Loucy (cell line): ENCODE measurements around the gene DTWD1.
"Not testable (repeated sequence)": the region's sequence is repeated elsewhere in the genome, so short reads cannot be mapped to it uniquely, and the experiment has no call there.

ENCODE experiments used
- H2AFZ ChIP-seq: fragments of 200-600 bp; sonication (generic); 2 replicates; pipeline ENCODE4 v1.6.0; 2016; ENCODE audit warnings: antibody characterized with exemption, mild to moderate bottlenecking, low read length, moderate library complexity
- H3F3A ChIP-seq: fragments of 200-600 bp; 2 replicates; pipeline ENCODE4 v1.6.0; 2016; ENCODE audit warnings: antibody characterized with exemption, low read depth, mild to moderate bottlenecking
- H3K27me3 ChIP-seq: fragments of 200-600 bp; sonication (generic); 2 replicates; pipeline ENCODE4 v1.6.1; 2014; ENCODE audit warnings: low read length, mild to moderate bottlenecking; ENCODE audit not compliant: insufficient read depth, poor library complexity, severe bottlenecking
- H3K36me3 ChIP-seq: fragments of 200-600 bp; sonication (generic); 2 replicates; pipeline ENCODE4 v1.6.1; 2016; ENCODE audit warnings: low read length; ENCODE audit not compliant: insufficient read depth
- H3K4me1 ChIP-seq: fragments of 200-600 bp; sonication (generic); 2 replicates; pipeline ENCODE4 v1.5.1; 2014; ENCODE audit warnings: low read length, mild to moderate bottlenecking; ENCODE audit not compliant: insufficient read depth, poor library complexity, severe bottlenecking
- H3K4me2 ChIP-seq: fragments of 200-600 bp; sonication (generic); 2 replicates; pipeline ENCODE4 v1.6.0; 2014; ENCODE audit warnings: antibody characterized with exemption, low read length, low read depth, mild to moderate bottlenecking; ENCODE audit not compliant: poor library complexity, severe bottlenecking
- H3K4me3 ChIP-seq: fragments of 200-600 bp; sonication (generic); 2 replicates; pipeline ENCODE4 v1.5.1; 2014; ENCODE audit warnings: low read length, mild to moderate bottlenecking, mixed read lengths; ENCODE audit not compliant: poor library complexity, severe bottlenecking
- H3K79me2 ChIP-seq: fragments of 200-600 bp; sonication (generic); 2 replicates; pipeline ENCODE4 v1.6.1; 2014; ENCODE audit warnings: low read length; ENCODE audit not compliant: insufficient read depth
- H3K9ac ChIP-seq: fragments of 200-600 bp; sonication (generic); 2 replicates; pipeline ENCODE4 v1.6.0; 2014; ENCODE audit warnings: mild to moderate bottlenecking, low read depth, low read length, moderate library complexity; ENCODE audit not compliant: poor library complexity, severe bottlenecking
- H3K9me2 ChIP-seq: fragments of 200-600 bp; sonication (generic); replicated peaks from 2 replicates; pipeline ENCODE4 v1.6.1; 2016; ENCODE audit warnings: low read depth, low read length, mixed read lengths
- H3K9me3 ChIP-seq: fragments of 200-600 bp; sonication (generic); 2 replicates; pipeline ENCODE4 v1.6.1; 2014; ENCODE audit warnings: mild to moderate bottlenecking, antibody characterized with exemption, low read length, low read depth; ENCODE audit not compliant: insufficient read depth
- H4K20me1 ChIP-seq: fragments of 200-600 bp; sonication (generic); 2 replicates; pipeline ENCODE4 v1.6.0; 2014; ENCODE audit warnings: antibody characterized with exemption, low read length, mild to moderate bottlenecking; ENCODE audit not compliant: insufficient read depth, poor library complexity, severe bottlenecking
- EZH2phosphoT487 ChIP-seq: fragments of 200-600 bp; IDR thresholded peaks from 2 replicates; pipeline ENCODE4 v1.6.1; 2018; ENCODE audit warnings: antibody characterized with exemption, mild to moderate bottlenecking, moderate library complexity, borderline replicate concordance
- TF ChIP-seq, protein P1 (sequence below): fragments of 200-600 bp; sonication (generic); conservative IDR thresholded peaks from 2 replicates; pipeline ENCODE4 v1.5.1; 2014; ENCODE audit warnings: mild to moderate bottlenecking, antibody characterized with exemption, low read length

The DTWD1 gene, protein sequence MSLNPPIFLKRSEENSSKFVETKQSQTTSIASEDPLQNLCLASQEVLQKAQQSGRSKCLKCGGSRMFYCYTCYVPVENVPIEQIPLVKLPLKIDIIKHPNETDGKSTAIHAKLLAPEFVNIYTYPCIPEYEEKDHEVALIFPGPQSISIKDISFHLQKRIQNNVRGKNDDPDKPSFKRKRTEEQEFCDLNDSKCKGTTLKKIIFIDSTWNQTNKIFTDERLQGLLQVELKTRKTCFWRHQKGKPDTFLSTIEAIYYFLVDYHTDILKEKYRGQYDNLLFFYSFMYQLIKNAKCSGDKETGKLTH

DNA sequence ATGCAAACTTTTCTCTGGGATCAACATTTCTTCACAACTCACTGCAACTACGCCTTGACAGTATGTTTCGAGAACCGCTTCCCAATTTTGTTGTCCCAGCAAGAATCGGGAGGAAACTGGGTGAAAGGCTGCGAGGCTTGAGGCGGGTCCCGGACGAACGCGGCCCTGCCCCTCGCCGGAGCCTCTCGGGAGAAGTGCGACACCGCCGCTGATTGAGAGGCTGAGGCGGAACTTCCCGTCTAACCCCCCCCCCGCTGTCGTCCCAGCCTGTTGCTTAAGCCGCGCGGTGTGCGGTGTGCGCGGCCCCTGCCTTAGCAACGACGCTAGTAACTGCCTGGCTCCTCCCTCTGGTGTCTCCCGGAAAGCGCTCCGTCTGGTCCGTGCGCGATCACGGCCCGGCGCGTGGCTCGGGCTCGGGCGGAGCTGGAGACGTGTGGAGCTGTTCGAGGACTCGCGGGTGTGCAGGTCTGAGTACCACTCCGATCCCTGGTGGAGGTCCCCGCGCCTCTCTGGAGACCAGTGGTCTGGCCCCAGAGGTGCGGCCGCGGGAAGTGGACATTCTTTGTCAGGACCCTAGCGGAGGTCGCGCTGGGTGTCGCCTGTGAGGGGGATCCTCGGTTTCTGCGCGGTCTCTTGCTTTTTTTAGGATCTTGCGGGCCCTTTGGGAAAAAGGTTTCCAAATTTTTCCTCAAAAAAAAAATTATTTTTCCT is at the start of gene DTWD1, which contains the start of gene FAM227B:
Gene DTWD1, plus strand, starts transcription at position 391 of the 711 bp plus-strand sequence. CDS start 4,120 bp downstream, outside the sequence.
Gene FAM227B, minus strand, starts transcription at position 161 of the 711 bp plus-strand sequence. CDS start 5,647 bp downstream, outside the sequence.
- peak within 1 kb of the TSS; percentile 98 for H2AFZ ChIP-seq
- H3K9ac ChIP-seq = peak within 1 kb of the TSS; percentile 83
- H3K79me2 ChIP-seq = peaks cover 33% of the 10 kb centered on the region
- no peaks in the 10 kb centered on the region for H3K9me2 ChIP-seq
- no peak for TF ChIP-seq EZH2phosphoT487
- TF ChIP-seq, protein P1, sequence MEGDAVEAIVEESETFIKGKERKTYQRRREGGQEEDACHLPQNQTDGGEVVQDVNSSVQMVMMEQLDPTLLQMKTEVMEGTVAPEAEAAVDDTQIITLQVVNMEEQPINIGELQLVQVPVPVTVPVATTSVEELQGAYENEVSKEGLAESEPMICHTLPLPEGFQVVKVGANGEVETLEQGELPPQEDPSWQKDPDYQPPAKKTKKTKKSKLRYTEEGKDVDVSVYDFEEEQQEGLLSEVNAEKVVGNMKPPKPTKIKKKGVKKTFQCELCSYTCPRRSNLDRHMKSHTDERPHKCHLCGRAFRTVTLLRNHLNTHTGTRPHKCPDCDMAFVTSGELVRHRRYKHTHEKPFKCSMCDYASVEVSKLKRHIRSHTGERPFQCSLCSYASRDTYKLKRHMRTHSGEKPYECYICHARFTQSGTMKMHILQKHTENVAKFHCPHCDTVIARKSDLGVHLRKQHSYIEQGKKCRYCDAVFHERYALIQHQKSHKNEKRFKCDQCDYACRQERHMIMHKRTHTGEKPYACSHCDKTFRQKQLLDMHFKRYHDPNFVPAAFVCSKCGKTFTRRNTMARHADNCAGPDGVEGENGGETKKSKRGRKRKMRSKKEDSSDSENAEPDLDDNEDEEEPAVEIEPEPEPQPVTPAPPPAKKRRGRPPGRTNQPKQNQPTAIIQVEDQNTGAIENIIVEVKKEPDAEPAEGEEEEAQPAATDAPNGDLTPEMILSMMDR = no peak
- no peaks in the 10 kb centered on the region for H3K27me3 ChIP-seq
- H3K9me3 ChIP-seq = no peaks in the 10 kb centered on the region; the same call in 1 of the 2 replicates
- no peaks in the 10 kb centered on the region for H3K36me3 ChIP-seq
- H3F3A ChIP-seq = no peaks in the 10 kb centered on the region
- H3K4me3 ChIP-seq = peak within 1 kb of the TSS; percentile 89
- H3K4me1 ChIP-seq = peaks cover 43% of the 10 kb centered on the region
- peak within 1 kb of the TSS; percentile 97 for H3K4me2 ChIP-seq
- H4K20me1 ChIP-seq = no peaks in the 10 kb centered on the region

DNA sequence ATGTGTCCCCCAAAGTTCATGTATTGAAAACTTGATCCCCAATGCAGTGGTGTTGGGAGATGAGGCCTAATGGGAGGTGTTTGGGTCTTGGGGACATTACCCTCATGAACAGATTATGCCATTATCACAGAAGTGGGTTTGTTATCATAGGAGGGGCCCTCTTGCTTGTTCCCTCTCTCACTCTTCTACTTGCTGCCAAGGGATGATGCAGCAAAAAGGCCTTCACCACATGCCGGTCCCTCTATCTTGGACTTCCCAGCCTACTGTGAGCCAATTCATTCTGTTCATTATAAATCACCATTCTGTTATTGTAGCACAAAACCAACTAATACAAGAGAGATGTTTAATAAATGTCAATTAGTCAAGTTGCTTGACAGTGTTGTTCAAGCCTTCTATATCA is 47.4 kb upstream of the DTWD1 start:
- Histone ChIP-seq H3K9ac (no peak overlapping the region), H3K4me2 (no peak overlapping the region)
- TF ChIP-seq, protein P1 = no peak
- TF ChIP-seq EZH2phosphoT487 = no peak

DNA sequence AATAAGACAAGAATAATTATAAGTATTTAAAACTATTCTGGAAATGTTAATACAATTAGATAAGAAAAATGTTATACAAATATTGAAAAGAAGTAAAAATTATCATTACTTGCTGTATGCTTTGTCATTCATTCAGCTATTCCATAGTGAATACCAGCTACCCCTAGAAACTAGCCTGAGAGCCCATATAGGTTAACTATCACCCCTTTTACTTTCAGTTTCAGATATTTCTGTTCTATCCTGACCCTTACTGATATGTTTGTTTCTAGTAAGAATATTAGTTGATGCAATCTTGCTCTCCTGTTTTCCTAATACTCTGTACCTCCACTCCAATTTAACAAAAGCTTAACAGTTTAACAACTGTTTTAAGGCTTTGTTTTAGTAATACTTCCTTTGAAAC is 31.8 kb upstream of the DTWD1 start:
- TF ChIP-seq EZH2phosphoT487 = no peak
- TF ChIP-seq, protein P1 = no peak

More for the DNA sequence above, 47.4 kb upstream of the DTWD1 start:
- Histone ChIP-seq H3K4me1 (peaks cover 10% of the 10 kb centered on the region), H4K20me1 (no peaks in the 10 kb centered on the region), H2AFZ (no peak overlapping the region), H3K79me2 (no peaks in the 10 kb centered on the region), H3K4me3 (no peak overlapping the region), H3K9me3 (no peaks in the 10 kb centered on the region), H3K9me2 (no peaks in the 10 kb centered on the region), H3K27me3 (no peaks in the 10 kb centered on the region), H3F3A (peaks cover 7% of the 10 kb centered on the region; the same call in 1 of the 2 replicates), H3K36me3 (0 out of 2 replicates have a peak, but pooled peaks cover 4% of the 10 kb centered on the region)

DNA sequence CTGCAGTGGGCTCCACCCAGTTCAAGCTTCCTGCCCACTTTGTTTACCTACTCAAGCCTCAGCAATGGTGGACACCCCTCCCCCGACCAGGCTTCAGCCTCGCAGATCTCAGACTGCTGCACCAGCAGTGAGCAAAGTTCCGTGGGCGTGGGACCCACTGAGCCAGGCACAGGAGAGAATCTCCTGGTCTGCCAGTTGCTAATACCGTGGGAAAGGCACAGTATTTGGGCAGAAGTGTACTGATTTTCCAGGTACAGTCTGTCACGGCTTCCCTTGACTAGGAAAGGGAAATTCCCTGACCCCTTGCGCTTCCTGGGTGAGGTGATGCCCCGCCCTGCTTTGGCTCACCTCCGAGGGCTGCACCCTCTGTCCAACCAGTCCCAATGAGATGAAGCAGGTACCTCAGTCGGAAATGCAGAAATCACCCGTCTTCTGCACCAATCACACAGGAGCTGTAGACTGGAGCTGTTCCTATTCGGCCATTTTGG is 28.0 kb upstream of the DTWD1 start:
- H3F3A ChIP-seq, H3K4me1 ChIP-seq, H3K9ac ChIP-seq, H3K79me2 ChIP-seq, H3K27me3 ChIP-seq, H3K9me3 ChIP-seq, H3K9me2 ChIP-seq, H2AFZ ChIP-seq, H3K4me2 ChIP-seq, H4K20me1 ChIP-seq, H3K36me3 ChIP-seq, H3K4me3 ChIP-seq: not testable (repeated sequence)

More for the DNA sequence above, 31.8 kb upstream of the DTWD1 start:
- H3K4me1 ChIP-seq = peaks cover 3% of the 10 kb centered on the region
- H3K79me2 ChIP-seq = no peaks in the 10 kb centered on the region
- peak overlapping the region; percentile 91 for H2AFZ ChIP-seq
- H4K20me1 ChIP-seq = no peaks in the 10 kb centered on the region
- H3K9me3 ChIP-seq = no peaks in the 10 kb centered on the region
- no peaks in the 10 kb centered on the region for H3K27me3 ChIP-seq
- H3K4me2 ChIP-seq = peak overlapping the region; percentile 59
- H3K4me3 ChIP-seq = peak overlapping the region; percentile 55
- H3K9me2 ChIP-seq = no peaks in the 10 kb centered on the region
- no peaks in the 10 kb centered on the region for H3K36me3 ChIP-seq
- no peaks in the 10 kb centered on the region for H3F3A ChIP-seq
- H3K9ac ChIP-seq = peak overlapping the region; percentile 39
